Ascending aorta (tissue), 2 donors: ENCODE data around the gene LHFPL6. TPM values are rescaled to one million over a fixed set of nuclear protein-coding genes. Genes with fewer than 3 reads are reported as not detected.

ENCODE experiments used
- DNase-seq, 2 donors: peaks; one replicate each; pipeline ENCODE4 v3.0.0-alpha.2; 2019; ENCODE audit warnings: low spot score in 2 of 2
- H3K27ac ChIP-seq, 2 donors: fragments of 200-600 bp; sonication (generic); one replicate each; pipeline ENCODE4 v1.5.1; 2016 to 2017; ENCODE audit warnings: mild to moderate bottlenecking in 1 of 2
- H3K27me3 ChIP-seq: fragments of 200-600 bp; sonication (generic); one replicate; pipeline ENCODE4 v1.5.1; 2017
- H3K36me3 ChIP-seq, 2 donors: fragments of 200-600 bp; sonication (generic); one replicate each; pipeline ENCODE4 v1.5.1; 2016
- H3K4me1 ChIP-seq, 2 donors: fragments of 200-600 bp; sonication (generic); one replicate each; pipeline ENCODE4 v1.5.1; 2016 to 2017; ENCODE audit warnings: mild to moderate bottlenecking in 1 of 2
- H3K4me3 ChIP-seq, 2 donors: fragments of 200-600 bp; sonication (generic); one replicate each; pipeline ENCODE4 v1.5.1; 2016 to 2017; ENCODE audit warnings: mild to moderate bottlenecking in 1 of 2
- H3K9me3 ChIP-seq, 2 donors: fragments of 200-600 bp; sonication (generic); one replicate each; pipeline ENCODE4 v1.5.1; 2016
- intact Hi-C: fragments of 100-400 bp; cut with DNase I; formaldehyde crosslinking; loops from one replicate; pipeline ENCODE4 v1.15.1; 2023
- total RNA-seq: library from RNA; depleted of rRNA; stranded (reverse); fragments of >200 nt; gene quantifications from one replicate; pipeline ENCODE4 v1.1.0, GENCODE V29; 2016
- TF ChIP-seq, protein P1 (sequence below), 3 experiments: fragments of 200-600 bp in 2 of 3; fragments of 450-650 bp in 1 of 3; sonication (generic) in 2 of 3; IDR thresholded peaks; one replicate each; pipeline ENCODE4 v1.5.1; 2016 to 2019; ENCODE audit warnings: antibody characterized with exemption in 3 of 3, mild to moderate bottlenecking in 1 of 3, moderate library complexity in 1 of 3

LHFPL6 gene
- total RNA-seq, 1 donor from 2014 or later: 69.4 TPM

DNA sequence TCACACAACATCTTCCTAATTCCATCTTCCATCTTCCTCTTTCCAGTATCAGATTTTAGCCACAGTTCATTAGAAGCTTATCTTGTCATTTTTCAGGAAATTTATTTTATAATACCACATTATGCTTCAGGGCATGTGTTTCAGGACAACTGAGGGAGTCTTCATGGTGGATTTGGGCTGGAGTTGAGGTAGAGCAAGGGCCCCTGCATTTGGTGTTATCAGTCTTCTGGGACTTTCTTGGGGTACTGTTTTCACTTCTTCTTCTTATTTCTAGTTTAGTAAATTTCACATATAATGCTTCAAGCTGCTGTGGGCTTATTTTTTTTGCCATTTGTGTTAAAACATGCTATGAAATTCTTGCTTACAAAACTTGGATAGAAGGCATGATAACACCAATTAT is 188.7 kb downstream of the LHFPL6 start:
- intact Hi-C loops: loop anchor here (10.0 kb wide), 2 partner anchors 270 to 380 kb away; partner anchors contain the start of genes NHLRC3 and PROSER1
- TF ChIP-seq, protein P1, sequence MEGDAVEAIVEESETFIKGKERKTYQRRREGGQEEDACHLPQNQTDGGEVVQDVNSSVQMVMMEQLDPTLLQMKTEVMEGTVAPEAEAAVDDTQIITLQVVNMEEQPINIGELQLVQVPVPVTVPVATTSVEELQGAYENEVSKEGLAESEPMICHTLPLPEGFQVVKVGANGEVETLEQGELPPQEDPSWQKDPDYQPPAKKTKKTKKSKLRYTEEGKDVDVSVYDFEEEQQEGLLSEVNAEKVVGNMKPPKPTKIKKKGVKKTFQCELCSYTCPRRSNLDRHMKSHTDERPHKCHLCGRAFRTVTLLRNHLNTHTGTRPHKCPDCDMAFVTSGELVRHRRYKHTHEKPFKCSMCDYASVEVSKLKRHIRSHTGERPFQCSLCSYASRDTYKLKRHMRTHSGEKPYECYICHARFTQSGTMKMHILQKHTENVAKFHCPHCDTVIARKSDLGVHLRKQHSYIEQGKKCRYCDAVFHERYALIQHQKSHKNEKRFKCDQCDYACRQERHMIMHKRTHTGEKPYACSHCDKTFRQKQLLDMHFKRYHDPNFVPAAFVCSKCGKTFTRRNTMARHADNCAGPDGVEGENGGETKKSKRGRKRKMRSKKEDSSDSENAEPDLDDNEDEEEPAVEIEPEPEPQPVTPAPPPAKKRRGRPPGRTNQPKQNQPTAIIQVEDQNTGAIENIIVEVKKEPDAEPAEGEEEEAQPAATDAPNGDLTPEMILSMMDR (IDR thresholded peaks at IDR 0.05): no peak
- Histone ChIP-seq H3K27ac (peak overlapping the region; percentile 45 to 62), H3K4me3 (no peak overlapping the region), H3K36me3 (no peaks in the 10 kb centered on the region), H3K9me3 (no peaks in the 10 kb centered on the region), H3K27me3 (no peaks in the 10 kb centered on the region), H3K4me1 (peaks cover 0 to 29% of the 10 kb centered on the region in 2 donors)
- DNase-seq: no peak

DNA sequence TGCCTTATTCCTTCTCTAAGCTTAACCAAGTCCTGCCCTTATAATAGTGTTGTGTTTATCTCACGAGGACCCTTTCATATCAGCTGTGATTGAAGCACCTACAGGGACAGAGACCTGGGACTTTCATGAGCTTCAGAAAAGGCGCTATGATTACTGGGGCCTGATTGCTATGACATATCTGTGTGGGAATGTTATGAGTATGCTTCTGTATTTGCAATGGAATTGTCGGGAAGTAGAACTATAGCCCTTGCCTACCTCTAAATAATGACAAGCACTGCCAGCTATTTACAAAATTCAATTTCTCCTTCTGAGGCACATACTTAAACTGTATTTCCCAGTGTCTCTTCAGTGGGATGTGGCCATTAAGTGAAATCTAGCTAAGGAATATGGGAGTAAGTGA is 191.5 kb downstream of the LHFPL6 start:
- intact Hi-C loops: loop anchor here (10.0 kb wide), 2 partner anchors 267 to 377 kb away; partner anchors contain the start of genes NHLRC3 and PROSER1
- Histone ChIP-seq H3K4me1 (peaks cover 0 to 22% of the 10 kb centered on the region in 2 donors), H3K4me3 (no peak overlapping the region)

DNA sequence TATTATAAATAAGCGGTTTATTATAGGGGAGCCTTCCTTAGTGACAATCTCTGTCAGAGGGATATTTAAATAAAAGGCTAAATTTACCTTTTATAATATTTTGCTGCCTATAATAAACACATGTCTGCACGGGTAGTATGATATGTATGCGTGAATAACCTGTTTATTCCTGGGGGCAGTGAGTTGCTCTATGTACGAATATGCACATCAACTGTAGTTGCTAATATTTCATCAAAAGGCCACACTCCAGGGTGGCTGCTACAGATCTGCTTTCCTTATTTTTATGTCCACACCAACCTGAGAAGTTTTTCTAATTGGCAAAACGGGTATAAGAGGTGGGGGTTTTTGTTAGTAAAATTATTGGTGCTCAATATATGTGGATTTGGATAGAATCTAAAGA is 192.0 kb downstream of the LHFPL6 start:
- H3K27me3 ChIP-seq: no peaks in the 10 kb centered on the region
- no peaks in the 10 kb centered on the region for H3K9me3 ChIP-seq
- no peaks in the 10 kb centered on the region for H3K36me3 ChIP-seq
- DNase-seq: no peak
- no peak overlapping the region for H3K4me3 ChIP-seq
- TF ChIP-seq, protein P1 (IDR thresholded peaks at IDR 0.05): no peak
- peaks cover 0 to 20% of the 10 kb centered on the region in 2 donors for H3K4me1 ChIP-seq
- intact Hi-C loops: loop anchor here (10.0 kb wide), 2 partner anchors 266 to 376 kb away; partner anchors contain the start of genes NHLRC3 and PROSER1
- no peak overlapping the region for H3K27ac ChIP-seq

More for the DNA sequence above, 191.5 kb downstream of the LHFPL6 start:
- no peaks in the 10 kb centered on the region for H3K36me3 ChIP-seq
- no peaks in the 10 kb centered on the region for H3K9me3 ChIP-seq
- TF ChIP-seq, protein P1 (IDR thresholded peaks at IDR 0.05): no peak
- no peak overlapping the region for H3K27ac ChIP-seq
- H3K27me3 ChIP-seq: no peaks in the 10 kb centered on the region
- no peak for DNase-seq

DNA sequence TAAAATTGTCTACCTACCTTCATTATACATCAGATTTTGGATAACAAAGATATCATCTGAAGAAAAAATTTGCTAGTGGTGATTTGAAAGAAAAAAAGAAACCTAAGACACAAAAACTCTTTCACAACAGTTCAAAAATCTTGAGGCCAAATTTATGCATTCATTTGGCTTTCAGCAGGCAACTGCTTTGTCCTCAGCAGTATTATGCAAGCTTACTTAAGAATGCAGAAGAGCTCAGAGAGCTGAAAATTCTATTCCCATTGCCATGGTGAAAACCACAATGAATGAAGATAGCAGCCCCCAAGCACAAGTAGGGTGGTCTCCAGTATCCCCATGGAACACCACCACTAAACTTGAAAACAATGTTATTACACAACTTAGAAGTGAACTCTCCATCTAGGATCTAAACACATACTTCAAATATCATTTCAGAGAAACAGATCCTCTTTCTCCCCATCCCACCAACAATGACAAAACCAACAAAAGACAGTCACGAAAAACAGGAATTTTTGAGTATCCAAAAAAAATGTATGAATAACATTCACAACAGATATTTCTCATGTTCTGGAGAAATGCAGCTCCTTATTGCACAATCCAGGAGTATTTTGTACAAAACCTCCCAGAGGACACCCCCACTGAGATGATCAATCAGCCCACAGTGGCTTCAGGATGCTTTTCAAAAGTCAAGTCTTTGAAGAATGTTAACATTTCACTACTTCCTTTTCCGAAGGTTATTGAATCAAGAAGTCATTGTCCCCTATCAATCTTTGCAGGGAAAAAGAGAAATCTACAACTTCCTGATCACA is 192.7 kb downstream of the LHFPL6 start:
- intact Hi-C loops: loop anchor here (10.0 kb wide), 2 partner anchors 265 to 375 kb away; partner anchors contain the start of genes NHLRC3 and PROSER1

DNA sequence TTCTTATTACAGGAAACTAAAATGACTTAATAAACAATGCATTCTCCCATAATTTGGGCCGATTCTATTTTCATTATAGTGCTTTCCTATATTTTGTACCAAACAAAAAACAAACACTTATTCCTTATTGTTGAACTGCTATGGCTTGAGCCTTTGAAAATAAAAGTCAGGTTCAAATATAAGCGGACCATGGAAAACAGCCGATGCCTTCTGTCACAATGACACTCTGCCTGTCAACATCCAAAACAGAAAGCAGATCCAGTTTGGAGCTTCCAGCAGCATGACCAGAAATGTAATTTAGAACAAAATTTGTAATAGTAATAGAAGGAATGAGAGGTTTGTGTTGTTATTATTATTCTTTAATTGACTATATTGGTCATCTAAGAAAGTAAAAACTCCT is 194.5 kb downstream of the LHFPL6 start:
- intact Hi-C loops: no loop called here
- no peak overlapping the region for H3K27ac ChIP-seq
- H3K4me3 ChIP-seq: no peak overlapping the region
- DNase-seq: no peak
- H3K4me1 ChIP-seq: peaks cover 0 to 2% of the 10 kb centered on the region in 2 donors
- H3K36me3 ChIP-seq: no peaks in the 10 kb centered on the region
- H3K9me3 ChIP-seq: no peaks in the 10 kb centered on the region
- no peaks in the 10 kb centered on the region for H3K27me3 ChIP-seq
- TF ChIP-seq, protein P1 (IDR thresholded peaks at IDR 0.05): no peak

More for the DNA sequence above, 192.7 kb downstream of the LHFPL6 start:
- Histone ChIP-seq H3K36me3 (no peaks in the 10 kb centered on the region), H3K9me3 (no peaks in the 10 kb centered on the region), H3K27me3 (no peaks in the 10 kb centered on the region), H3K27ac (no peak overlapping the region), H3K4me1 (peaks cover 0 to 13% of the 10 kb centered on the region in 2 donors), H3K4me3 (no peak overlapping the region)
- no peak for DNase-seq
- TF ChIP-seq, protein P1 (IDR thresholded peaks at IDR 0.05): no peak
